SK-N-SH (cell line): ENCODE results near the gene SETD1A. TPM values are rescaled to one million over a fixed set of nuclear protein-coding genes. Genes with fewer than 3 reads are reported as not detected.

Source experiments
- CTCF ChIA-PET: fragments of 300-600, 350-600 bp; formaldehyde crosslinking; extraction: SDS; loops from one replicate; lab custom pipeline; 2021; lab: Yijun Ruan, JAX
- POLR2A ChIA-PET: fragments of 350-600 bp; sonication (Branson Sonifier 250); formaldehyde crosslinking; extraction: SDS; loops from one replicate; lab custom pipeline; 2020; ENCODE audit warnings: antibody characterized with exemption, inconsistent platforms; lab: Yijun Ruan, JAX
- DNase-seq: peaks from one replicate; pipeline ENCODE4 v3.0.0; 2012
- H2AFZ ChIP-seq: fragments of 200-600 bp; sonication (generic); 2 replicates; pipeline ENCODE4 v1.8.1; 2016; ENCODE audit warnings: antibody characterized with exemption, mild to moderate bottlenecking, low read depth
- H3F3A ChIP-seq: fragments of 200-600 bp; sonication (generic); replicated peaks from 2 replicates; pipeline ENCODE3; 2016; ENCODE audit warnings: antibody characterized with exemption, mild to moderate bottlenecking; ENCODE audit not compliant: insufficient read depth
- H3K27ac ChIP-seq, 2 experiments: fragments of 200-500 bp in 1 of 2; fragments of 200-600 bp in 1 of 2; sonication (Bioruptor generic) in 1 of 2; sonication (generic), shearing (Covaris generic) in 1 of 2; 2 replicates each; pipeline versions ENCODE4 v1.5.1 to v1.6.1; 2014 to 2016; ENCODE audit warnings: low read depth in 2 of 2, inconsistent platforms in 1 of 2, low read length in 1 of 2, mild to moderate bottlenecking in 1 of 2, mixed read lengths in 1 of 2
- H3K27me3 ChIP-seq: fragments of 200-600 bp; sonication (generic), shearing (Covaris generic); 2 replicates; pipeline ENCODE4 v1.6.1; 2016; ENCODE audit warnings: mixed run types; ENCODE audit not compliant: insufficient read depth
- H3K36me3 ChIP-seq, 2 experiments: fragments of 200-500 bp in 1 of 2; fragments of 200-600 bp in 1 of 2; sonication (Bioruptor generic) in 1 of 2; sonication (generic) in 1 of 2; replicated peaks in 1 of 2; 2 replicates each; pipeline versions ENCODE3 to v1.5.1; 2014 to 2016; ENCODE audit warnings: low read length in 1 of 2, mild to moderate bottlenecking in 1 of 2; ENCODE audit not compliant: insufficient read depth in 2 of 2, control insufficient read depth in 1 of 2
- H3K4me1 ChIP-seq, 2 experiments: fragments of 200-500 bp in 1 of 2; fragments of 200-600 bp in 1 of 2; sonication (Bioruptor generic) in 1 of 2; sonication (generic), shearing (Covaris generic) in 1 of 2; 2 replicates each; pipeline versions ENCODE4 v1.5.1 to v1.6.1; 2014 to 2016; ENCODE audit warnings: low read depth in 1 of 2, low read length in 1 of 2, mixed run types in 1 of 2; ENCODE audit not compliant: insufficient read depth in 2 of 2, control insufficient read depth in 1 of 2
- H3K4me2 ChIP-seq: fragments of 200-600 bp; sonication (generic), shearing (Covaris generic); 2 replicates; pipeline ENCODE4 v1.6.1; 2017; ENCODE audit warnings: mixed run types
- H3K4me3 ChIP-seq, 2 experiments: fragments of 200-500 bp in 1 of 2; fragments of 200-600 bp in 1 of 2; sonication (Bioruptor generic) in 1 of 2; sonication (generic), shearing (Covaris generic) in 1 of 2; 2 replicates each; pipeline versions ENCODE4 v1.5.1 to v1.8.1; 2014 to 2016; ENCODE audit warnings: low read depth in 2 of 2, inconsistent platforms in 1 of 2, low read length in 1 of 2, mild to moderate bottlenecking in 1 of 2, mixed read lengths in 1 of 2, moderate library complexity in 1 of 2
- H3K79me2 ChIP-seq: fragments of 200-600 bp; sonication (generic); 2 replicates; pipeline ENCODE4 v1.8.1; 2017; ENCODE audit warnings: mild to moderate bottlenecking; ENCODE audit not compliant: insufficient read depth
- H3K9ac ChIP-seq: fragments of 200-600 bp; sonication (generic); 2 replicates; pipeline ENCODE4 v1.6.1; 2017; ENCODE audit warnings: mixed run types
- H3K9me2 ChIP-seq: fragments of 200-600 bp; sonication (generic); 2 replicates; pipeline ENCODE4 v1.6.1; 2017; ENCODE audit warnings: mixed run types
- H3K9me3 ChIP-seq: fragments of 200-600 bp; sonication (generic); 2 replicates; pipeline ENCODE4 v1.6.1; 2017; ENCODE audit warnings: mixed run types, mild to moderate bottlenecking, moderate library complexity
- H4K20me1 ChIP-seq: fragments of 200-600 bp; sonication (generic); 2 replicates; pipeline ENCODE4 v1.6.1; 2017; ENCODE audit warnings: mild to moderate bottlenecking, mixed run types; ENCODE audit not compliant: insufficient read depth
- CHD2 ChIP-seq: fragments of 150-350 bp; IDR thresholded peaks from 2 replicates; pipeline ENCODE4 v1.6.1; 2018; ENCODE audit warnings: low read length; ENCODE audit not compliant: partially characterized antibody
- EP300 ChIP-seq, 2 experiments: IDR thresholded peaks; 2 replicates each; pipeline versions ENCODE4 v1.4.0 to v1.6.1; 2012; ENCODE audit warnings: borderline replicate concordance in 1 of 2, low read depth in 1 of 2, low read length in 1 of 2
- EZH2phosphoT487 ChIP-seq: fragments of 200-600 bp; sonication (generic); IDR thresholded peaks from 2 replicates; pipeline ENCODE4 v1.6.1; 2017; ENCODE audit warnings: low read depth, mixed run types, mild to moderate bottlenecking, antibody characterized with exemption, moderate library complexity, borderline replicate concordance
- FOSL2 ChIP-seq: IDR thresholded peaks from 2 replicates; pipeline ENCODE4 v1.4.0; 2012; ENCODE audit warnings: low read depth, mild to moderate bottlenecking, moderate library complexity, borderline replicate concordance
- FOXJ3 ChIP-seq: sonication (generic); formaldehyde crosslinking; IDR thresholded peaks from 2 replicates; pipeline ENCODE4 v1.5.1; 2020; ENCODE audit warnings: mild to moderate bottlenecking, missing genetic modification reagents
- GABPA ChIP-seq: IDR thresholded peaks from 2 replicates; pipeline ENCODE4 v1.4.0; 2012; ENCODE audit warnings: low read depth, mild to moderate bottlenecking
- GATA2 ChIP-seq: sonication (generic); formaldehyde crosslinking; IDR thresholded peaks from 2 replicates; pipeline ENCODE4 v1.5.0; 2020; ENCODE audit warnings: mild to moderate bottlenecking, missing genetic modification reagents
- NFIC ChIP-seq: IDR thresholded peaks from 2 replicates; pipeline ENCODE4 v1.4.0; 2012; ENCODE audit warnings: borderline replicate concordance
- RAD21 ChIP-seq: IDR thresholded peaks from 2 replicates; pipeline ENCODE4 v1.6.1; 2012; ENCODE audit warnings: mild to moderate bottlenecking, low read length
- SIN3A ChIP-seq: IDR thresholded peaks from 2 replicates; pipeline ENCODE4 v1.6.1; 2012; ENCODE audit warnings: low read depth, mild to moderate bottlenecking, low read length, moderate library complexity, borderline replicate concordance
- SMC3 ChIP-seq: IDR thresholded peaks from 2 replicates; pipeline ENCODE4 v1.6.1; 2012; ENCODE audit warnings: low read depth, low read length, improper control_type of control experiment
- TAF1 ChIP-seq: IDR thresholded peaks from 2 replicates; pipeline ENCODE4 v1.6.1; 2012; ENCODE audit warnings: low read depth, mild to moderate bottlenecking, low read length, moderate library complexity, borderline replicate concordance
- TCF12 ChIP-seq: IDR thresholded peaks from 2 replicates; pipeline ENCODE4 v1.4.0; 2012
- YY1 ChIP-seq: IDR thresholded peaks from 2 replicates; pipeline ENCODE4 v1.4.0; 2012; ENCODE audit warnings: low read depth, mild to moderate bottlenecking
- whole genome bisulfite sequencing: methylation state at CpG from one replicate; pipeline ENCODE4 v1.1.6; 2017; ENCODE audit warnings: low lambda C conversion rate; 5-methylcytosine and 5-hydroxymethylcytosine counted together
- polyA plus RNA-seq, 3 experiments: library from polyadenylated mRNA; depleted of rRNA; stranded (reverse); fragments of >200 nt; gene quantifications; 2 replicates each; pipeline ENCODE4 v1.2.3, GENCODE V29; 2012
- TF ChIP-seq, protein P1 (sequence below): fragments of 200-600 bp; sonication (generic); IDR thresholded peaks from 2 replicates; pipeline ENCODE4 v1.6.1; 2017; ENCODE audit warnings: antibody characterized with exemption, mild to moderate bottlenecking, moderate library complexity
- TF ChIP-seq, protein P2 (sequence below): IDR thresholded peaks from 2 replicates; pipeline ENCODE4 v1.4.0; 2012; ENCODE audit warnings: low read depth
- TF ChIP-seq, protein P3 (sequence below): IDR thresholded peaks from 2 replicates; pipeline ENCODE4 v1.6.1; 2012; ENCODE audit warnings: mild to moderate bottlenecking, low read depth, low read length, moderate library complexity
- TF ChIP-seq, protein P4 (sequence below): IDR thresholded peaks from 2 replicates; pipeline ENCODE4 v1.4.0; 2012; ENCODE audit warnings: low read depth, borderline replicate concordance

The SETD1A gene
- polyA plus RNA-seq, 1 of the 3 experiments (the other 2 are of a cell fraction): 6.8 TPM

DNA sequence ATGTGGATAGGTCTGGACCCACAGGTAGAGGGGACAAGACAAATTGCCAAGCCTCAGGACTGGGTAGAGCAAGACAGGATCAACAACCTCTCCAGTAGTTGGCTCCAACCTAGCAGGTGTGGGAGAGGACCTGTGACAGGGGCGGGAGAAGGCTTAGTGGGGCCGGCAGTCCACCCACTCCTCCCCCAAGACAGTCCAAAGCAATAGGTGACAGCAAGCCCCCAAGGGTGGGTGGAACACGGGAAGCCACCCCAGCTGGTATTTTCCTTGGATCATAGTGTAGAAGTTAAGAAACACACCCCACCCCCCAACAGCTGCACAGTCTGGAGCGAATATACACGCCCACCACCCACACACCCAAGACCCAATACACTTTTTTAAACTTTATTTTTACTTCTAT, 71.7 kb downstream of the SETD1A start:
- ChIA-PET POLR2A (no interaction called here), CTCF (interaction anchor here (1.9 kb wide), 1 partner anchor 75 kb away, joined by 5 read pairs; no protein-coding TSS in a partner anchor)
- no peaks in the 10 kb centered on the region for H3K36me3 ChIP-seq
- WGBS: 72% methylated on average over 5 of the region's 5 CpGs
- no peaks in the 10 kb centered on the region for H3K9me3 ChIP-seq
- peaks cover under 1% of the 10 kb centered on the region for H4K20me1 ChIP-seq
- no peak for DNase-seq
- H3K9me2 ChIP-seq: no peaks in the 10 kb centered on the region
- peaks cover 7% of the 10 kb centered on the region for H3K79me2 ChIP-seq
- no peak overlapping the region for H3K4me3 ChIP-seq
- no peak overlapping the region for H2AFZ ChIP-seq
- no peak overlapping the region for H3K4me2 ChIP-seq
- peaks cover 5 to 7% of the 10 kb centered on the region in 2 experiments; a peak in 2 of 4 replicates for H3K4me1 ChIP-seq
- H3K27ac ChIP-seq: no peak overlapping the region
- TF ChIP-seq FOSL2 (no peak), NFIC (no peak), YY1 (no peak), RAD21 (no peak), EZH2phosphoT487 (no peak), GATA2 (CRISPR knock-in tag) (no peak), SIN3A (no peak), EP300 (IDR thresholded peaks at IDR 0.05; ENCODE audit: borderline replicate concordance in 1 of 2, low read depth in 1 of 2, low read length in 1 of 2) (no peak), TAF1 (no peak), TCF12 (no peak), FOXJ3 (CRISPR knock-in tag) (no peak), SMC3 (no peak), CHD2 (no peak), GABPA (no peak)
- TF ChIP-seq, protein P1, sequence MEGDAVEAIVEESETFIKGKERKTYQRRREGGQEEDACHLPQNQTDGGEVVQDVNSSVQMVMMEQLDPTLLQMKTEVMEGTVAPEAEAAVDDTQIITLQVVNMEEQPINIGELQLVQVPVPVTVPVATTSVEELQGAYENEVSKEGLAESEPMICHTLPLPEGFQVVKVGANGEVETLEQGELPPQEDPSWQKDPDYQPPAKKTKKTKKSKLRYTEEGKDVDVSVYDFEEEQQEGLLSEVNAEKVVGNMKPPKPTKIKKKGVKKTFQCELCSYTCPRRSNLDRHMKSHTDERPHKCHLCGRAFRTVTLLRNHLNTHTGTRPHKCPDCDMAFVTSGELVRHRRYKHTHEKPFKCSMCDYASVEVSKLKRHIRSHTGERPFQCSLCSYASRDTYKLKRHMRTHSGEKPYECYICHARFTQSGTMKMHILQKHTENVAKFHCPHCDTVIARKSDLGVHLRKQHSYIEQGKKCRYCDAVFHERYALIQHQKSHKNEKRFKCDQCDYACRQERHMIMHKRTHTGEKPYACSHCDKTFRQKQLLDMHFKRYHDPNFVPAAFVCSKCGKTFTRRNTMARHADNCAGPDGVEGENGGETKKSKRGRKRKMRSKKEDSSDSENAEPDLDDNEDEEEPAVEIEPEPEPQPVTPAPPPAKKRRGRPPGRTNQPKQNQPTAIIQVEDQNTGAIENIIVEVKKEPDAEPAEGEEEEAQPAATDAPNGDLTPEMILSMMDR: no peak
- TF ChIP-seq, protein P2, sequence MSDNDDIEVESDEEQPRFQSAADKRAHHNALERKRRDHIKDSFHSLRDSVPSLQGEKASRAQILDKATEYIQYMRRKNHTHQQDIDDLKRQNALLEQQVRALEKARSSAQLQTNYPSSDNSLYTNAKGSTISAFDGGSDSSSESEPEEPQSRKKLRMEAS: no peak
- TF ChIP-seq, protein P3, sequence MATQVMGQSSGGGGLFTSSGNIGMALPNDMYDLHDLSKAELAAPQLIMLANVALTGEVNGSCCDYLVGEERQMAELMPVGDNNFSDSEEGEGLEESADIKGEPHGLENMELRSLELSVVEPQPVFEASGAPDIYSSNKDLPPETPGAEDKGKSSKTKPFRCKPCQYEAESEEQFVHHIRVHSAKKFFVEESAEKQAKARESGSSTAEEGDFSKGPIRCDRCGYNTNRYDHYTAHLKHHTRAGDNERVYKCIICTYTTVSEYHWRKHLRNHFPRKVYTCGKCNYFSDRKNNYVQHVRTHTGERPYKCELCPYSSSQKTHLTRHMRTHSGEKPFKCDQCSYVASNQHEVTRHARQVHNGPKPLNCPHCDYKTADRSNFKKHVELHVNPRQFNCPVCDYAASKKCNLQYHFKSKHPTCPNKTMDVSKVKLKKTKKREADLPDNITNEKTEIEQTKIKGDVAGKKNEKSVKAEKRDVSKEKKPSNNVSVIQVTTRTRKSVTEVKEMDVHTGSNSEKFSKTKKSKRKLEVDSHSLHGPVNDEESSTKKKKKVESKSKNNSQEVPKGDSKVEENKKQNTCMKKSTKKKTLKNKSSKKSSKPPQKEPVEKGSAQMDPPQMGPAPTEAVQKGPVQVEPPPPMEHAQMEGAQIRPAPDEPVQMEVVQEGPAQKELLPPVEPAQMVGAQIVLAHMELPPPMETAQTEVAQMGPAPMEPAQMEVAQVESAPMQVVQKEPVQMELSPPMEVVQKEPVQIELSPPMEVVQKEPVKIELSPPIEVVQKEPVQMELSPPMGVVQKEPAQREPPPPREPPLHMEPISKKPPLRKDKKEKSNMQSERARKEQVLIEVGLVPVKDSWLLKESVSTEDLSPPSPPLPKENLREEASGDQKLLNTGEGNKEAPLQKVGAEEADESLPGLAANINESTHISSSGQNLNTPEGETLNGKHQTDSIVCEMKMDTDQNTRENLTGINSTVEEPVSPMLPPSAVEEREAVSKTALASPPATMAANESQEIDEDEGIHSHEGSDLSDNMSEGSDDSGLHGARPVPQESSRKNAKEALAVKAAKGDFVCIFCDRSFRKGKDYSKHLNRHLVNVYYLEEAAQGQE: no peak
- TF ChIP-seq, protein P4, sequence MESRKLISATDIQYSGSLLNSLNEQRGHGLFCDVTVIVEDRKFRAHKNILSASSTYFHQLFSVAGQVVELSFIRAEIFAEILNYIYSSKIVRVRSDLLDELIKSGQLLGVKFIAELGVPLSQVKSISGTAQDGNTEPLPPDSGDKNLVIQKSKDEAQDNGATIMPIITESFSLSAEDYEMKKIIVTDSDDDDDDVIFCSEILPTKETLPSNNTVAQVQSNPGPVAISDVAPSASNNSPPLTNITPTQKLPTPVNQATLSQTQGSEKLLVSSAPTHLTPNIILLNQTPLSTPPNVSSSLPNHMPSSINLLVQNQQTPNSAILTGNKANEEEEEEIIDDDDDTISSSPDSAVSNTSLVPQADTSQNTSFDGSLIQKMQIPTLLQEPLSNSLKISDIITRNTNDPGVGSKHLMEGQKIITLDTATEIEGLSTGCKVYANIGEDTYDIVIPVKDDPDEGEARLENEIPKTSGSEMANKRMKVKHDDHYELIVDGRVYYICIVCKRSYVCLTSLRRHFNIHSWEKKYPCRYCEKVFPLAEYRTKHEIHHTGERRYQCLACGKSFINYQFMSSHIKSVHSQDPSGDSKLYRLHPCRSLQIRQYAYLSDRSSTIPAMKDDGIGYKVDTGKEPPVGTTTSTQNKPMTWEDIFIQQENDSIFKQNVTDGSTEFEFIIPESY: no peak
- no peak overlapping the region for H3K9ac ChIP-seq
- no peaks in the 10 kb centered on the region for H3K27me3 ChIP-seq
- peaks cover 8% of the 10 kb centered on the region for H3F3A ChIP-seq
